HG02938 (cell line): ENCODE results near the gene APOBEC3B.
"Not testable (repeated sequence)": the region's sequence is repeated elsewhere in the genome, so short reads cannot be mapped to it uniquely, and the experiment has no call there.

ENCODE experiments used
- ATAC-seq: cut with Tn5 transposase; IDR thresholded peaks from one replicate; pipeline ENCODE4 v1.9.1; 2021; ENCODE audit warnings: mild to moderate bottlenecking, moderate library complexity; ENCODE audit not compliant: unreplicated experiment

The APOBEC3B gene

DNA sequence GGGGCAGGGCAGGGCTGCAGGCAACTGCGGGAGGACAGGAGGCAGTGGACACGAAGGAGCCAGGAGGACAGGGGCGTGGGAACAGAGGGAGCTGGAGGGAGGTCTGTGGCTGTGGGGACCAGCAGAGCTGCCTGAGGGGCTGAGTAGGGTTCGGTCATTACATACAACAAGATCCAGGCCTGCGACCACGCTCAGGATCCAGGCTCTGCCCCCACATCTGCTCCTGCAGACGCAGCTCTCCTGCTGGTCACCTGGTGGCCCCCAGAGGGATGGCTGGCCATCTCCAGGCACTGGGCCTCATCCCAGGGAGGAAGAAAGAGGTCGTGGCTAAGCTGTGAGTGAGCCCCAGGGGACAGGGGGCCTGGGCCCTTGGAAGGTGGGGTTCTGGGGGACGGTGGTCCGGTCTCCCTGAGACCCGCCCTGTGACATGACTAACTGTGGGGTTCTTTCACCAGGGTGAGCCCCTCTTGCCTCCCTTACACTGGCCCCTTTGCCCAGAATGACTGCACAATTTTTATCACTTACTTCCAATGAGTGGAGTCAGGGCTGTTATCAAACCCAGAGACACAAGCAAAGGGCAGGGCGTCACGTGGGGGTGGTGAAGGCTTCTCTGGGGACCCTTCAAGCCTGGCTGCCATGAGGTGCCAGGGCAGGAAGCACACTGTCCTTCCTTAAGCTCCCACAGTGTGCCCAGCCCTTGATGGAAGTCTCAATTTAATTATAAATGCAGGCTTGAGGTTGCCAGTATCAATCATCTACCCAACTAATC lies 31.4 kb upstream of the APOBEC3B start:
- no peak for ATAC-seq

DNA sequence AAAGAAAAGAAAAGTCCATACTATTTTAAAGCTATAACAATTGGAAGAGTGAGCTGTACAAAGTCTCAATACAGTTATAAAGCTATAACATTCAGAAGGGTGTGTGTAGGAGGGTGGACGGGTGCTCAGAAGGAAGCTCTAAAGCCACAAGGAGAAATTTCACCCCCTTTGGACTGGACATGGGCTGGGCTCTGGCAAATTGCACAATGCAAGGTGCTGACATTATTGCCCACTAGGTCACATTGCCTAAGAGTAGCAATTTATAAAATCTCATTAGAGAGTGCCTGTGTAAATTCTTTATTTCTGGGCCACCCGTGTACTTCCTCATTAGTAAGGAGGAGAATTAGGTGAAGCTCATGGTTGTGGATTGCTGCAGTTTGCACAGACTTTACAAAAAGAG lies 30.4 kb upstream of the APOBEC3B start:
- ATAC-seq = no peak

DNA sequence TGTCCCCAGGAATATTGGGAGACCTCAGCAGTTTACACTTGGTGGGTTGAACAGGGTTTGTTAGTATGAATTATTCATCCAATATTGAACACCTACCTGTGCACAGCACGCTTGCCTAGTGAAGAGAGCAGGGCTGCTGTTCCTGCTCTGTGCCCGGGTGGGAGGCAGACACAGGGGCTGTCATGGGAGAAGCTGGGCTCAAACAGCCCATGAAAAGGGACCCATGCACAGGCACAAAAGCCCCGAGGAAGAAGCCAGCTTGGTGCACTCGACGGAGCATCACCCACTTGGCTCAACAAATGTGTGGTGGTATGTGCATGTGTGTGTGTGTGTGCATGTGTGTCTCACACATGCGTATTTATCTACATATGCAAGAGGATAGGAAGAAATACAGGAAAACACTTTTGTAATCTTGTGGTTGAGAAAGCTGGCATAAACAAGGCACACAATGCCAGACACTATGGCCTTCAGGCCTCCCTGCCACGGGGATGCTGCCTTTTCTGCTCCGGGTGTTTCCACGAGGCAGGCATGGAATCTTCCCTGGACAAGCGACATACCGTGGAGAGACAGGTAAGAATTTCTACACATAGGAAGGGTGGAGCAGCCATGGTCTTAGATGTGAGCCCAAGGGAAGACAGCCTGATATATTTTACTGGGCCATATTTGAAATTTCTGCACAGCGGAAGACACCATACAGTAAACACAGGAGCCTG lies 29.7 kb upstream of the APOBEC3B start:
- no peak for ATAC-seq

DNA sequence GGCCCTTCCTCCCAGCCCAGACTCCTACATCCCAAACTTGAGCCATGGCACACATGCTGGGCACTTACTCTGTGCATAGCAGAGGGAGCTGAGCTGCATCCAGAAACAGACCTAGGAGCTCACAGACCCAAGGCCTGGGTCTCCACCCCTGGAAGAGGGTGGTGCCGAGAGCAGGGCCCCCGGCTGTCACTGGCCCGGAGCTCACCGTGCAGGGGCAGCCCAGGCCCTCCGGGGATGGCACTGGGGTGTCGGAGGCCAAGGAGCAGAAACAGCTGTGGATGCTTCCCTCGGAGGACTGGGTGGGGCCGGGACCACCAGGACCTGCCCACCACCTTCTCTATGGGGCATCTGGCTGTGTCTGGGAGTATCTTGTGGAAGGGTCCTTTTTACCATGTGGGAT lies 29.1 kb upstream of the APOBEC3B start:
- ATAC-seq = no peak

DNA sequence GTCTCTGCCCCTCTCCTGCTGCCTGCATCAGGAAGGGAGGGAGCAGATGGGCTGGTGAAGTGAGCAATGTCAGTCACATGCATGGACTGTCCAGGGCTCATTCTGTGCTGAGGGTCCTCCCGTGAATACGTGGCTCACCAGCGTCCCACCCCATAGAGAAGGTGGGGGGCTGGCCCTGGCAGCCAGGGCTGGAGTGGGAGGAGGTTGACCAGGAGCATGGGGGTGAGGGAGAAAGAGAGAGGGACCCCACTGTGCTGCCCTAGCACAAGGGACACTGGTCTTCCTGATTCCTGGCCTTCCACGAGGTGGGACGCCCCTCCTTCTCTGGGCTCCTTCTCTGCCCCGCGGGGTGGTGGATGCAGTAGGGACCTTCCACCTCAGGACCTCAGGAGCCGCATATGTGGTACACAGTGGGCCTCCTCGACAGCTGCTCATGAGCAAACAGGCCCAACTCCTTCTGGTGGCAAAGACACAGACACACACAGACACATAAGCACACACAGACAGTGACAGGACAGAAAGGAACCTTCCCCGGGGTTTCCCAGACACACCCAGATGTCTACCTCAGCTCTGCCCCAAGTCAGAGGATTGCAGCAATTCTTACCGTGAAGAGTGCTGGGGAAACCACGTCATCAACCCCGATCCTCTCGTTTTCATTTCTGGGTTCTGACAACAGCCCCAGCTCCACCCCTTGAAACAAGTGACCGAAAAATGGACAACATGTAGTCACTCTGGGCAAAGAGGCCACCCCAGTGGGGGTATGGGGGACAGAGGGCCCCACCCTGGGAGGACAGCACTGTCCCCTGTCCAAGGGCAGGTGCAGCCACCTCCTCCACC lies 28.4 kb upstream of the APOBEC3B start:
- ATAC-seq = no peak

DNA sequence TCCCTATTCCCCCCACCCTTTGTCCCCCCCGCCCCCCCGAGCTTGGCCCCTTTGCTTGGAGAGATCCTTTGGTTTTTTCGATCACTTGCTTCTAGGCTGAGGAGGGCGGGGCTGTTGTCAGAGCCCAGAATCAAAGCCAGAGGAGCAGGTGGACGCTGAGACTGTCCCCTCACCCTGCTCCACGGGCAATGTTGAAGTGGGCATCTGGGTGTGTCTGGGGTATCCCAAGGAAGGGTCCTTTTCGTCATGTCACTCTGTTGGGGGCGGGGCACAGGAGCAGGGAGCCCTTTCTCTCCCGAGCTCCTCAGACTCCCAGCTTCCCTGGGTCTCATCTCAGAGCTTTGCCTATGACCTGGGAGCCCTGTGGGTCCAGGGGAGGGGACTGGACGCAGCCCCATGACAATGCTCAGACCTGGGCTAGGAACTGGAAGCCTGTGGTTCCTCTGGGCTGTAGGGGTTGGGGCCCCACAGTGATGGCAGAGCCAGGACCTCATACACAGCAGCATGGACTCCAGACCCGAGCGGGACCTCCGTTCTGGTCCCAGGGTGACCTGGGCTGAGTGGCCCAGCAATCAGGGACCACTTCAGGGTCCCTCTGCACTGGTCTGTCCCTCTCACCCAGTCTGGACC lies 27.6 kb upstream of the APOBEC3B start:
- ATAC-seq = no peak

DNA sequence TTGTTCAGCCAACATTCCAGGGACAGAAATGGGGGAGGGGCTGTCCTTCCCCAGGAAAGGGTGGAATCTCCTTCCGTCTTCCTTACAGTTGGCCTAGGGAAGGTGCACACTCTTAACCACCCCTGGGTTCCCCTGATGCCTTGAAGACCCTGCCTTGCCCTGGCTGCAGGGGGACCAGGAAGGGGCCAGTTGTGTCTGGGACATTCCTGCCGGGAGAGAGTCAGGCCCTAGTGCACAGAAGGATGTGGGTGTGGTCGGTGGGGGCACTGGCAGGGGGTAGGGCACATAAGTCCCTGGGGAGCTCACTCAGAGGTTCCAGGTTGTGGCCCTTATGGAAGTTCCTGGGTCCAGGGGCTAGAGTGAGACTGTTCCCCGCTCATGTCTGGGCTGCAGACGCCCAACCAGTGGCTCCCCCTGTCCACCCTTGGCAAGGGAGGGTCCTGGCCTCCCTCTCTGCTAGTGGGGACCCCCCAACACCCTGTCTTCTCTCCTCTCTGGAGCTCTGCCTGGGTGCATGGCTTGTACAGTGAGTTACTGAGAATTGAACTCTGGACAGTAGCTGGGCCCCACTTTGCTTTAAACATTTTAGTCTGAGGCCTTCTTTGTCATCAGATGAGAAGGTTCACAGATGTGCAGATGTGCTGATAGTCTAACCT lies 26.8 kb upstream of the APOBEC3B start:
- ATAC-seq = no peak

DNA sequence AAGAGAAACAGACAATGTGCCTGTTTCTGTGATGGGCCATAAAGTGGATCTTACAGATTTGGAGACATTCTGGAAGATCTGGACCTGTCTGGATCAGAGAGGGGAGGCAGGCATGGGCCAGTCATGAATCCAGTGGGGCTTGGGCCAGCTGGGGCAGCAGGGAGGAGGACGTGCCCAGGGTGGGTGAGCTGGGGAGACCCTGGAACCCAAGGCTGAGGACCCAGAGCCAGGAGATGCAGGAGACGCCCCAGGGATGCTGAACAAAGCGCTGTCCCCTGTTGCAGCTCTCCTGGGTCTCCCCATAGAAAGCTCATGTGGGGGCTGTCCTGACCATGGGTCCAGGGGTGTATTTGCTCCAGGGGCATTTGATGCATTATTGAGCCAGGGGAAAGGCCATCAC lies 26.2 kb upstream of the APOBEC3B start:
- ATAC-seq = no peak

DNA sequence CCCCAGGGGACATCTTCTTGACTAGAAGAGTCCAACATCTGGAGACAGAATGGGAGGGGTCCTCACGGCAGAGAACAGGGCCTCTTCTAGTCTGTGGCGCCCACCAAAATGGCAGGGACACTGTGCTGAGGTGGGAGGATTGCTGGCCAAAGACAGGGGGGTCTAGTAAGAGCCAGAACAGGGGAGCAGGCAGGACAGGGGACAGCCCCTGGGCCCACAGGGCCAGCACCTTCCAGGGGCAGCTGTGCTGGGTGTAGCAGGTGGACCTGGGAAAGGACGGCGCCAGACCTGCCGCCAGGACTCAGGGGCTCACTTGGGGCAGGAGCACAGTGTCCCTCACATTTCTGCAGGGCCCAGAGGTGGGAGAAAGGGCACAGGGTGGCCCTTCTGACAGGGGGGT lies 25.6 kb upstream of the APOBEC3B start:
- ATAC-seq = no peak

DNA sequence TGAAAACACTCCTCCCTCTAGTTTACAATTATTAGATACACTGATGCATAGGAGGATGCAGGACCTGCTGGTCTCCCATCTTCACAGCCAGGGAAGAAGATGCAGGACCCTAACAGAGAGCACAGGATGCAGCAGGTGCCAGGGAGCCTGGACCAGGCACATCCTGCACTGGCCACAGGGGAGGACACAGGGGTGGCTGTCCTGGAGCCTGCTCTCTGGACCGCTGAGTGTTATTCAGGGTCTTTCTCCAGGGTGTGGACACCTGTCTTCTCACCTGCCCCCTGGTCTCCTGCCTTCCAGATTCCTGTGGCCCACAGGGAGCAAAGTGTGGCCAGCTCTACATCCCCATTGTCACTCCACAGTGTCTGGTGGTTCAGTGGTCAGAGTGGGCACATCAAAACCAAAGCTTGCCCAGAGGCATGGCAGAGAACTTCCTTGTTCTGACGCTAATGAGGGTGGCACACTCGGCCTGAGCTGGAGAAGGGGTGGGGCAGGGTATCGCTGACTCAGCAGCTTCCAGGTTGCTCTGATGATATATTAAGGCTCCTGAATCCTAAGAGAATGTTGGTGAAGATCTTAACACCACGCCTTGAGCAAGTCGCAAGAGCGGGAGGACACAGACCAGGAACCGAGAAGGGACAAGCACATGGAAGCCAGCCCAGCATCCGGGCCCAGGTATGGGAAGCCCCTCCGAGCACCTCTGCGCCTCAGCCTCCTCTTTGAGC lies 24.9 kb upstream of the APOBEC3B start, which contains the start of gene APOBEC3A:
Gene APOBEC3A, plus strand, starts transcription at position 564 of the 725 bp plus-strand sequence. Its CDS starts 83 bp downstream, at position 647.
- no peak for ATAC-seq

DNA sequence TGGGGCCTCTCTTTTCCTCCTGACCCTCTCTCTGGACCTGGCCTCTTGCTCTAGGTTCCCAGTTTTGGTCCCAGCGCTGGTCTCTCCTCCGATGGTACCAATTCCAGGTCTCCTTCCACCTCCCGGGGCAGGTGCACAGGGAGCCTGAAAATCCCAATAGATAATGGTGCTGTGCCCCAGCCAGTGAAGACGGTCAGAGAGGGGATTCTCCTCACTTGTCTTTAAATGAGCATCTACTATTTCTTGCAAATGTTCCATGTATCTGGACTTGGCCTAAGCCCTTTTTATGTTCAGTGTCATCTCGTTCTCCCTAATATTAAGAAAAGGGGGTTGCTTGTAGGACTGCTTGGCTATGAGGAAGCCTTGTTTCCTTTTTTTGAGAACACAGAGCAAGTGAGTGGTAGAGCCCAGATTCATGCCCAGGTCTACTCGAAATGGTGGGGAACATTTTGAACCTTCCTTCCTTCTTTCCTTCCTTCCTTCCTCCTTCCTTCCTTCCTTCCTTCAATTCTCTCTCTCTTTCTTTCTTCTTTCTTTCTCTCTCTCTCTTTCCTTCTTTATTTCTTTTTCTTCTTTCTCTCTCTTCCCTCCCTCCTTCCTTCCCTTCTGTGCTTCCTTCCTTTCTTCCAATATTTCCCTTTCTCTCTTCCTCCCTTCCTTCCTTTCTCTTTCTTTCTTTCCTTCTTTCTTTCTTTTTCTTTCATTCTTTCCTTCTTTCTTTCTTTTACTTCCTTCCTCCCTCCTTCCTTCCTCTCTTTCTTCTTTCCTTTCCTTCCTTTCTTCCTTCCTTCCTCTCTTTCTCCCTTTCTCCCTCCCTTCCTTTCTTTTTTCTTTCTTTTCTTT lies 24.1 kb upstream of the APOBEC3B start:
- no peak for ATAC-seq

DNA sequence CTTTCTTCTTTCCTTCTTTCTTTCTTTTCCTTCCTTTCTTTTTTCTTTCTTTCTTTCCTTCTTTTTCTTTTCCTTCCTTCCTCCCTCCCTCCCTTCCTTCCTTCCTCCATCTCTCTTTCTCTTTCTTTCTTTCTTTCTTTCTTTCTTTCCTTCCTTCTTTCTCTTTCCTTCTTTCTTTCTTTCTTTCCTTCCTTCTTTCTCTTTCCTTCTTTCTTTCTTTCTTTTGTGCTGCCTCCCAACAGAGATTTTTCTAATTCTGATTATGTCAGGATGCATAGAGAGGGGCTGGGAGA lies 23.6 kb upstream of the APOBEC3B start:
- ATAC-seq = not testable (repeated sequence)

DNA sequence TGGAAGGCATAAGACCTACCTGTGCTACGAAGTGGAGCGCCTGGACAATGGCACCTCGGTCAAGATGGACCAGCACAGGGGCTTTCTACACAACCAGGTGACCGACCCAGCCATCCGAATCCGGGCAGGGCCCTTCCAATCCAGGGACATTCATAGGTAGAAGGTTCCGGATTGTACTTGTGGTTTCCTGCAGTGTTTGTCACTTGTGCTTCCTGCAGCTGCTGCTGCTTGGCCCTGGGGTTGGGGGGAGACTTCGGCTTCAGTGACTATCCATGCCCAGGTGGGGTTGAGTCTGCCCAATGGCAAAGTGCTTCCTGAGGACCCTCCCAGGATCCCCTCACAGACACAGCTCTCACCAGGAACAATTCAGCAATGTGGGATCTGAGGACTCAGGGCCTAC lies 22.6 kb upstream of the APOBEC3B start:
- ATAC-seq = no peak

DNA sequence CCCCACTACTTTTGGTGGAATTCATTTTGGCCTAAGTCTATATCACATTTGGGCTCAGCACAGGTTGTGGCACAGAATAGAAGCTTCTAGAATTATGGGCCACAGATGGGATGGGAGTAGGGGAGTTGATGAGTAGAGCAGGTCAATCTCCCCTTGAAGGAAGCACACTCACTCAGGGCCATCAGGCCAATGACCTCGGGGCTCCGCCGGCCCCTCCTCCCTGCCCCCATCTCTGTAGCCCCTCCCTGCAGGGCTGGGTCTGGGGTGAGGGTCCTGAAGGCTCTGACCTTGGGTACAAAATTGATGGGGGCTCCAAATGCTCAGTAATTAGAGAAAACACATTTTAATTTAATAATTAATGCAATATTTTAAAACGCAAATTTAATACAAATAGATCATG lies 21.5 kb upstream of the APOBEC3B start:
- not testable (repeated sequence) for ATAC-seq

DNA sequence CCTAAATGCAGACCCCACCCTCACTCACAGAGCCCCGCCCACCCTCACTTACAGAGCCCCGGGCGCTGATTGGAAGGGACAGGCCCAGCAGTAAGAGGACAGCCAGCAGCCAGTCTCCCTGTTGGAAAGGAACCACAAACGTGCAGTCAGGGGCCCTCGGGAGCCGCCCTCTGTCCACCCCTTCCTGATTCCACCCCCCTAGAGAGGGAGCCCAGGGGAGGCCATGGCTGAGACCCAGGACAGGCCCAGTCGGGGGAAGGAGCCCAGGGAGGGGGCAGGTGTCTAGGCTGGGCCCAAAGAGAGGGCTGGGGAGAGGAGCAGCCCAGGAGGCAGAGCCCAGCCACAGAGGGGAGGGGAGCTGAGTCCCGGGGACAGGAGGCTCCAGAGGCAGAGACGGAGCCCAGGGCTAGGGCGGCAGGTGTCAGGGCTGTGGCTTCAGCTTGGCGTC lies 18.8 kb upstream of the APOBEC3B start:
- ATAC-seq = not testable (repeated sequence)

DNA sequence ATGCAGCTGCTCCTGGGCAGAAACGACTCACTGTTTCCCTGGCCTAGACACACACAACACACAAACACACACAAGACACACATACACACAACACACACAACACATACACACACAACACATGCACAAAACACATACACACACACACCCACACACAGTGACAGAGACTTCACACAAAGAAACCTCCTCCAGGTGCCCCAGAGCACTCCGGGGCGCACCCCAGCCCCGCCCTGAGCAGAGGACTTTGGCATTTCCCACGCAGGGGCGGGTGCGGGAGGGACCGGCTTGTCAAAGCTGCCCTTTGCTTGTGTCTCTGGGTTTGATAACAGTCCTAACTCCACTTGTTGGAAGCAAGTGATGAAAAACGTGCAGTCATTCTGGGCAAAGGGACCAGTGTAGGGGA lies 18.3 kb upstream of the APOBEC3B start:
- ATAC-seq = no peak

DNA sequence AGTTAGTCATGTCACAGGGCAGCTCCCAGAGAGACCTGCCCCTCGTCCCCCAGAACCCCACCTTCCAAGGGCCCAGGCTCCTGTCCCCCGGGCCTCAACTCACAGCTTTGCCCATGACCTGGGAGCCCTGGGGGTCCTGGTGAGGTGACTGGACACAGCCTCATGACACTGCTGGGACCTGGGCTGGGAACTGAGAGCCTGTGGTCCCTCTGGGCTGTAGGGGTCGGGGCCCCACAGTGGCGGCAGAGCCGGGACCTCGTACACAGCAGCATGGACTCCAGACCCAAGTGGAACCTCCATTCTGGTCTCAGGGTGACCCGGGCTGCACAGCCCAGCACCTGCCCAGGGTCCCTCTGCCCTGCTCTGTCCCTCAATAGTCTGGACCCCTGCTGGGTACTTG lies 17.8 kb upstream of the APOBEC3B start:
- ATAC-seq = no peak

DNA sequence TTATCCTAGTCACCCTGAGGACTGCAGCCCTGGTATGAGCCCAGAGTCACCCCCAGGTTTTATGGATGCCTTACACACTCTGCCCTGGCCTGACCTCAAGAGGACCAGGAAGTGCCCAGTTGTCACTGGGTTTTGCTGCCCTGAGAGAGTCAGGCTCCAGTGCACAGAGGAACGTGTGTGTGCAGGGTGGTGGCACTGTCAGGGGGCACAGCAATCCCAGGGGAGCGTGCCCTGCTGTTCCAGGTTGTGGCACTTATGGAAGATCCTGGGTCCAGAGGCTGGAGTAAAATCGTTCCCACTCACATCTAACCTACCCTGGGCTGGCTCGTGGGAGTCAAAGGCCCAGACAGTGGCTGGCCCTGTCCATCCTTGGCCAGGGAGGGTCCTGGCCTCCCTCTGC lies 17.2 kb upstream of the APOBEC3B start:
- ATAC-seq = no peak
